Measurements from ENCODE around the gene IMMP2L.

- TF ChIP-seq EZH2 (IDR thresholded peaks at IDR 0.05; ENCODE audit: insufficient read depth, poor library complexity, severe bottlenecking), result no peak
- no peak for TF ChIP-seq EZH2phosphoT487 (IDR thresholded peaks at IDR 0.05; ENCODE audit: insufficient read depth, low read depth)
These were observed 912.0 kb downstream of the IMMP2L start for GRCh38 chr7:110650328-110650727.

All from GM23248 (cell line).